GM12892 (cell line): ENCODE results near the gene RPS24.

Source experiments
- POLR2A ChIP-seq: IDR thresholded peaks from 2 replicates; pipeline ENCODE4 v1.6.1; 2011; ENCODE audit warnings: low read depth, low read length, control low read depth
- POLR2AphosphoS5 ChIP-seq: IDR thresholded peaks from 2 replicates; pipeline ENCODE4 v1.6.1; 2011; ENCODE audit warnings: low read depth, low read length, control low read depth
- TAF1 ChIP-seq: IDR thresholded peaks from 2 replicates; pipeline ENCODE4 v1.6.1; 2011; ENCODE audit warnings: low read depth, mild to moderate bottlenecking, control low read depth, low read length, borderline replicate concordance

- TF ChIP-seq TAF1, result no peak
- no peak for TF ChIP-seq POLR2A
- no peak for TF ChIP-seq POLR2AphosphoS5
These were observed 49.0 kb downstream of the RPS24 start for GRCh38 chr10:78082636-78083035.
